Thoracic aorta (tissue), 2 donors: Measurements from ENCODE around the gene ATP6V0C. TPM values are rescaled to one million over a fixed set of nuclear protein-coding genes. Genes with fewer than 3 reads are reported as not detected.
A peak's percentile ranks its signal among the peaks of the same experiment; 100 is the strongest.
"Not testable (repeated sequence)": the region's sequence is repeated elsewhere in the genome, so short reads cannot be mapped to it uniquely, and the experiment has no call there.

Experiments used
- ATAC-seq: fragments of 150-250 bp; one replicate; pipeline ENCODE4 v1.8.0; 2017; ENCODE audit warnings: low read depth; ENCODE audit not compliant: insufficient number of reproducible peaks, low FRiP score
- DNase-seq: peaks from one replicate; pipeline ENCODE4 v3.0.0-alpha.2; 2020; ENCODE audit warnings: low spot score
- H3K27ac ChIP-seq, 2 donors: fragments of 200-600 bp; sonication (generic); 1 replicate in 1 of 2; 2 replicates in 1 of 2; pipeline ENCODE4 v1.5.1; 2016; ENCODE audit warnings: mild to moderate bottlenecking in 2 of 2, moderate library complexity in 2 of 2
- H3K27me3 ChIP-seq: fragments of 200-600 bp; sonication (generic); replicated peaks from 2 replicates; pipeline ENCODE4 v1.6.0; 2016; ENCODE audit warnings: mild to moderate bottlenecking; ENCODE audit not compliant: insufficient read depth
- H3K36me3 ChIP-seq: fragments of 200-600 bp; sonication (generic); one replicate; pipeline ENCODE4 v1.5.1; 2016
- H3K4me1 ChIP-seq, 2 donors: fragments of 200-600 bp; sonication (generic); 1 replicate in 1 of 2; 2 replicates in 1 of 2; pipeline versions ENCODE4 v1.5.1 to v1.6.0; 2016; ENCODE audit warnings: low read depth in 2 of 2, mild to moderate bottlenecking in 1 of 2; ENCODE audit not compliant: control insufficient read depth in 1 of 2
- H3K4me3 ChIP-seq: fragments of 200-600 bp; sonication (generic); 2 replicates; pipeline ENCODE4 v1.5.1; 2016; ENCODE audit warnings: mild to moderate bottlenecking
- H3K9me3 ChIP-seq: fragments of 200-600 bp; sonication (generic); 2 replicates; pipeline ENCODE4 v1.5.1; 2016
- total RNA-seq, 2 donors: library from RNA; depleted of rRNA; stranded (reverse); fragments of >200 nt; gene quantifications; one replicate each; pipeline versions ENCODE4 v1.1.0 to v1.2.3, GENCODE V29; 2016
- TF ChIP-seq, protein P1 (sequence below): fragments of 200-600 bp; sonication (generic); IDR thresholded peaks from one replicate; pipeline ENCODE4 v1.5.1; 2019; ENCODE audit warnings: antibody characterized with exemption

Gene ATP6V0C
- total RNA-seq, 2 donors from 2014 or later: 42.5 to 51.3 TPM

DNA sequence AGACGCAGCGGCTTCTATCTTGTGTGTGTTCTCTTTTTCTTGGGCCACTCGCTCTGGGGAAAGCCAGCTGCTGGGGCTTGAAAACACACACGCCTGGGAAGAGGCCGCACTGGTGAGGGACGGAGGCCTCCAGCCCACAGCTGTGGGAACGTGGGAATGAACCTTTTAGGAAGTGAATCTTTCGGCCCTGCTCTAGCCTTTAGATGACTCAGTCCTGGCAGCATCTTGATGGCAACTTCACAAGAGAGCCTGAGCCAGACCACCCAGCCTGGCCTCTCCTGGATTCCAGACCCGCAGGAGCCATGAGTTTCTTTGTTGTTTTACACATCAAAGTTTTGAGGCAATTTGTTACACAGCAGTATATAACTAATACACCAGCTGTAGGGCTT, 21.9 kb downstream of the ATP6V0C start:
- Histone ChIP-seq H3K36me3 (no peaks in the 10 kb centered on the region), H3K27ac (peak overlapping the region in 1 of 2 donors; percentile 46), H3K4me1 (peaks cover 27 to 46% of the 10 kb centered on the region in 2 donors), H3K27me3 (no peaks in the 10 kb centered on the region), H3K4me3 (no peak overlapping the region), H3K9me3 (no peaks in the 10 kb centered on the region)
- no peak for DNase-seq
- no peak for ATAC-seq
- TF ChIP-seq, protein P1, sequence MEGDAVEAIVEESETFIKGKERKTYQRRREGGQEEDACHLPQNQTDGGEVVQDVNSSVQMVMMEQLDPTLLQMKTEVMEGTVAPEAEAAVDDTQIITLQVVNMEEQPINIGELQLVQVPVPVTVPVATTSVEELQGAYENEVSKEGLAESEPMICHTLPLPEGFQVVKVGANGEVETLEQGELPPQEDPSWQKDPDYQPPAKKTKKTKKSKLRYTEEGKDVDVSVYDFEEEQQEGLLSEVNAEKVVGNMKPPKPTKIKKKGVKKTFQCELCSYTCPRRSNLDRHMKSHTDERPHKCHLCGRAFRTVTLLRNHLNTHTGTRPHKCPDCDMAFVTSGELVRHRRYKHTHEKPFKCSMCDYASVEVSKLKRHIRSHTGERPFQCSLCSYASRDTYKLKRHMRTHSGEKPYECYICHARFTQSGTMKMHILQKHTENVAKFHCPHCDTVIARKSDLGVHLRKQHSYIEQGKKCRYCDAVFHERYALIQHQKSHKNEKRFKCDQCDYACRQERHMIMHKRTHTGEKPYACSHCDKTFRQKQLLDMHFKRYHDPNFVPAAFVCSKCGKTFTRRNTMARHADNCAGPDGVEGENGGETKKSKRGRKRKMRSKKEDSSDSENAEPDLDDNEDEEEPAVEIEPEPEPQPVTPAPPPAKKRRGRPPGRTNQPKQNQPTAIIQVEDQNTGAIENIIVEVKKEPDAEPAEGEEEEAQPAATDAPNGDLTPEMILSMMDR: no peak

DNA sequence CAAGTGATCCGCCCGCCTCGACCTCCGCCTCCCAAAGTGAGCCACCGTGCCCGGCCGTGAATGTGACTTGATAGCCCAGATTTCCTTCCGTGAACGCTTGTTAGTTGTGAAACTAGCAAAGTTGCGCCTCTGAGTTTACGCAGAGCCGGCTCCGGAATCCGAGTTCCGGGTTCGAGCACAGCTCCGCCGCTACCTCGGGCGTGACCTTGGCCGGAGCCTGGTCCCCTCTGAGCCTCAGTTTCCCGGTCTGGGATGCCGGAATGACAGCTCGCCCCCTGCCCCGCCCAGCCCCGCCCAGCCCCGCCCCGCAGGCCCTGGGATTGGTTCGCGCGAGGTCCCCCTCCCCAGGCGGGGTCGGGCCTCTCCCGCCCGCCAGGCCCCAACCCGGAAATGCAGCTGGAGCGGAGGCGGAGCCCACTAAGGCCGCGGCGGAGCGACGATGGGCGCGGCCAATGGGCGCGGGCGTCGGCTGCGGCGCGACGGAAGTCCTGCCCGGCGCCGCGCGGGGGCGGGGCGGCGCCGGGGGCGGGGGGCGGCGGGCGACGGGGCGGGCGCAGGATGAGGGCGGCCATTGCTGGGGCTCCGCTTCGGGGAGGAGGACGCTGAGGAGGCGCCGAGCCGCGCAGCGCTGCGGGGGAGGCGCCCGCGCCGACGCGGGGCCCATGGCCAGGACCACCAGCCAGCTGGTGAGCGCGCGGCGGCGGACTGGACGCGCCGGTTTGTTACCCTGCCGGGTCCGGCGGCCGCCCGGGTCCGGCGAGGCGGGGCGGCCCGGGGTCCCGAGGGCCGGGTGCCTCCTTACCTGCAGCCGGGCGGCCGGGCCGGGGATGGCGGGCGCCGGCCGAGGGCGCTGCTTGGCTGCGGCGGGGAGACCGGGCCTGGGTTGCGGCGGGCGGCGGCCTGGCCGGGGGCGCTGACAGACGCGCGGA, 24.0 kb downstream of the ATP6V0C start, which contains the start of gene PDPK1:
TSS of gene PDPK1 (plus strand) at position 571 of the 929 bp plus-strand sequence. CDS start at position 663, 92 bp downstream.
- Histone ChIP-seq H3K9me3 (no peaks in the 10 kb centered on the region), H3K4me3 (peak within 1 kb of the TSS; percentile 84), H3K36me3 (no peaks in the 10 kb centered on the region), H3K27me3 (no peaks in the 10 kb centered on the region), H3K4me1 (peaks cover 21 to 42% of the 10 kb centered on the region in 2 donors), H3K27ac (peak within 1 kb of the TSS; percentile 69 to 82)
- ATAC-seq (peak; percentile 78), DNase-seq (peak; percentile 70)
- TF ChIP-seq, protein P1: no peak

DNA sequence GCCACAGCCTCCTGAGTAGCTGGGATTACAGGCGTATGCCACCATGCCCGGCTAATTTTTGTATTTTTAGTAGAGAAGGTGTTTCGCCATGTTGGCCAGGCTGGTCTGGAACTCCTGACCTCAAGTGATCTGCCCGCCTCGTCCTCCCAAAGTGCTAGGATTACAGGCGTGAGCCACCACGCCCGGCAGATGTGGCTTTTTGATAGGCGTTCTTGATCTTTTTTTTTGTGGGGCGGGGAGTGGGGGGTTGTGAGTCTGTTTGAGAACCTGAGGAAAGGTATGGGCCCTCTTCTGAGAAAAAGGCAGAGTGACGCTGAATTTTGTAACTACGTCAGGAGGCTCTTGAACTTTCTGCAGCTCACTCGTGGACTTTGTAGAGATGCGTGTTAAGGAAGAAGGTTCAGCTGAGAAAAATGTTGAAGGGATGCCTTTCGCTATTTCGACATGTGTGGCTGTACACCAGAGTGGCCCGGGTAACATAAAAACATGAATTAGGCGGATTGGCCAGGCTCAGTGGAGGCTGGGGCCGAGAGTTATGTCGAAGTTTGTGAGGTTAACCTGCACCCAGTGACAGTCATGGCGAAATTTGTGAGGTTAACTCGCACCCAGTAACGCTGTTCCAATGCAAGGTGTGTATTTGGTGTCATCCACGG, 25.6 kb downstream of the ATP6V0C start:
- DNase-seq, H3K9me3 ChIP-seq, H3K36me3 ChIP-seq, H3K27me3 ChIP-seq, H3K27ac ChIP-seq, ATAC-seq: not testable (repeated sequence)
- peaks cover 21 to 38% of the 10 kb centered on the region in 2 donors for H3K4me1 ChIP-seq
- H3K4me3 ChIP-seq: peak overlapping the region; percentile 77

DNA sequence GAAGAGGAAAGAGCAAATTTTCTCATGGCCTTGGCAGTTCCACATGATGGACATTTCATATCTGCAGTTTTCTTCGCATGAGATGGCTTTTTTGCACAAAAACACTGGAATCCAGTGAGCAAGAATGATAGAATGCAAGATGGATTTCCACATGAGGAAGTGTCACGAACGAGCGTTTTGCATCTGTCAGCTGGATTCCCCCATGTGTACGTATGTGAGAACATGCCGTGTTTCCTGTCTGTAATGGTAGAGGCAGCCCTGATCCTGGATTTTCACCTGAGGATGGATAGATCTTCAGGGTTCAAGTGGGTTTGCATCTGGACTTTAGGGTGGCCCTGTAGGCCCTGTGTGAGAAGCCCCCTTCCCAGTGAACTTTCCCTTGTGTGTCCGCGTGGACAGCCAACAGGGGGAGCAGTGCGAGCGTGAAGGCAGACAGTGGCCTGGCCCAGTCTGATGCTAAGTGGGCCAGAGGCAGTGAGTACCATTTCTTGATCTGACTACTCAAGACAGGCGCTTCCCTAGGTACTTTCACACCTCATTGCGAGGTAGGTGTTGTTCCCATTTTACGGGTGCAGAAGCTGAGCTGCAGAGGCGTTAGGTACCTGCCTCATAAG, 26.2 kb downstream of the ATP6V0C start:
- Histone ChIP-seq H3K4me1 (peaks cover 21 to 38% of the 10 kb centered on the region in 2 donors), H3K4me3 (peak overlapping the region; percentile 77)
- DNase-seq, H3K27me3 ChIP-seq, H3K27ac ChIP-seq, ATAC-seq, H3K36me3 ChIP-seq, H3K9me3 ChIP-seq: not testable (repeated sequence)
- TF ChIP-seq, protein P1: peak; percentile 25

DNA sequence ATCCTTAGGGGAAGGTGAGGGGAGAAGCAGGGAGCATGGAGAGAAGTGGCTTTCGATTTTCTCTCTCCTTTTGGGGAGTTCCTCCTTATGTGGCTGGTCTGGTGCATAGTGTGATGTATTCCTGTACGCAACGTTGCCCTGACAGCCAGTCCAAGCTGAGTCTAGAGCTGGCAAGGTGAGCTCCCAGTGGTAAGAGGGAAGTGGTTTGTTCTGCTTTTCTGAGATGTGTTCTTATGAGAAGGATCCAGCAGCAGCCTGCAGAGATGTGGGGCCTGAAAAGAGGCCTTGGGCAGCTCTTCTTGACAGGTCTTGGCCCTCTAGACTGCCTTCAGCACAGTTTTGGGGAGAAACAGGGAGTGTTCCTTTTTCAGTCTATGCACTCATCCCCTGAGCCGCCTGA, 27.2 kb downstream of the ATP6V0C start:
- H3K9me3 ChIP-seq, H3K27ac ChIP-seq, DNase-seq, ATAC-seq, H3K36me3 ChIP-seq, H3K4me3 ChIP-seq, H3K27me3 ChIP-seq: not testable (repeated sequence)
- peaks cover 21 to 38% of the 10 kb centered on the region in 2 donors for H3K4me1 ChIP-seq

DNA sequence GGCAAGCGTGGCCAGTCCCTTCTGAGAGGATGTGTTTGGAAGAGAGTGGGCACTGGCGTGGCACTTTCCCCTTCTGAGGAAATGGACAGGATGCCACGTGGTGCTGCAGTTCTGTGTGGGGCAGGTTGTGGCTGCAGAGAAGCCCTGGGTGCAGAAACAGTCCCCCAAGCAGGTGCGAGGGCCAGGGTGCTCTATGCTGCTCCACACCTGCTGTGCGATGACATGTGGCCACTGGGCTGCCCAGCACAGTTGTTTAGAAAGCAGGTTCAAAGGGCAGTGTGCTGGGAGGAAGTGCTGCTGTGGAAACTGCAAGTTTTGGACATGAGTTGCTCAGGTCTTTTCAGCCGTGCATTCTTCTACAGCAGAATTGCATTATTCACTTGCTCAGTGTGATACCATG, 27.7 kb downstream of the ATP6V0C start:
- H3K4me1 ChIP-seq: peaks cover 21 to 37% of the 10 kb centered on the region in 2 donors
- not testable (repeated sequence) for H3K36me3 ChIP-seq, H3K4me3 ChIP-seq, H3K27me3 ChIP-seq, DNase-seq, H3K9me3 ChIP-seq, ATAC-seq, H3K27ac ChIP-seq

DNA sequence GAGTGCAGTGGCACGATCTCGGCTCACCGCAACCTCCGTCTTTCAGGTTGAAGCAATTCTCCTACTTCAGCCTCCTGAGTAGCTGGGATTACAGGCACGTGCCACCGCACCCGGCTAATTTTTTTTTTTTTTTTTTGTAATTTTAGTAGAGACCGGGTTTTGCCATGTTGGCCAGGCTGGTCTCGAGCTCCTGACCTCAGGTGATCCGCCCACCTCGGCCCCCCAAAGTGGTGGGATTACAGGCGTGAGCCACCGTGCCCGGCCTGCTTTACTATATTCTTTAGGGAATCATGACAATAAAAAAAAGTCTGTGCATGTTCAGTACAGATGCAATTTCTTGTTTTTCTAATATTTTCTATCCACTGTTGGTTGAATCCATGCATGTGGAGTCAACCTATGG, 30.0 kb downstream of the ATP6V0C start:
- ATAC-seq, H3K4me3 ChIP-seq, DNase-seq, H3K27ac ChIP-seq, H3K36me3 ChIP-seq, H3K27me3 ChIP-seq, H3K9me3 ChIP-seq: not testable (repeated sequence)
- H3K4me1 ChIP-seq: peaks cover 15 to 25% of the 10 kb centered on the region in 2 donors

DNA sequence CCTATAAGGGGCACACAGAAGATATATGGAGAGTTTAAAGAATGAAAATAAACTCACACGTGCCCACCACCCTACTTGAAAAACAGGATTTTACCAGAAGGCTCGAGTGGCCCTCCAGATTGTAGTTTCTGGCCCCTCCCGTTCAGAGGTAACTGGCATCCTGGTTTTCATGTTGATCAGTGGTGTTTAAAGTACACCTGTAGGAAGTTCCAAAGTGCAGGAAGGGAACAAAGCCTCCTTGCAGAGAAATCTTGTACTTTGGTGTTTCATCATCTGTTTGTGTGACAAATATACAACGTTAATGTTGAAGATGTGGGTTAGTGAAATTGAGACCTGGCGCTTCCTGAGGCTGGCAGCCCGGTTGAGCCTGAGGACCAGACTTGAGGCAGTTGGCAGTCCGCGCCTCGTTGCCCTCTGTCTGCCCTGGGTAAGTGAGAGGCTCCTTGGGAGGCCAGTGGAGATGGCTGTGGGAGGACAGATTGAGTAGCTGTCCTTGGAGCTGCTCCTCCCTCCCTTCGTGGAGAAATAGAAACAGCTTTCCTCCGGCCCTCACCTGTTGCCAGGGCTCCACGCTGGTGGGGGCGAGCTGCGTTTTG, 36.6 kb downstream of the ATP6V0C start:
- not testable (repeated sequence) for H3K4me1 ChIP-seq, H3K27me3 ChIP-seq, H3K27ac ChIP-seq, H3K36me3 ChIP-seq, H3K9me3 ChIP-seq, ATAC-seq, DNase-seq, H3K4me3 ChIP-seq

DNA sequence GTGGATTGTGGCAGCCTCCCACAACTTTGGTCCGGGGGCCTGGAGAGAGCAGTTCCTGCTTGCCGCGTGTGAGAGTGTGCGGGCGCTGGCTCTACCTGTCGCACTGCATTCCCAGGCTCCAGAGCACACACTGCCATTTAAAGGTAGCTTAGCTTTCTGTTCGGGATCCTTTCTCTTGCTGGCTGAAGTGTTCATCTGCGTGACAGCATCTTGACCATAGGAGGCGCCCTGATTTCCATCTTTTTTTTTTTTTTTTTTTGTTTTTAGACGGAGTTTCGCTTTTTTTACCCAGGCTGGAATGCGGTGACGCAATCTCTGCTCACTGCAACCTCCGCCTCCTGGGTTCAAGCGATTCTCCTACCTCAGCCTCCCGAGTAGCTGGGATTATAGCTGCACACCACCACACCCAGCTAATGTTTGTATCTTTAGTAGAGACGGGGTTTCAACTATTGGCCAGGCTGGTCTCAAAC, 37.7 kb downstream of the ATP6V0C start:
- not testable (repeated sequence) for DNase-seq, H3K4me1 ChIP-seq, H3K36me3 ChIP-seq, ATAC-seq, H3K4me3 ChIP-seq, H3K27me3 ChIP-seq, H3K9me3 ChIP-seq, H3K27ac ChIP-seq
